ENCODE data around the gene HVCN1.

The HVCN1 gene

GRCh38 chr12:110689281-110690126 lies 589 bp upstream of the HVCN1 start:
- H2BK120ac ChIP-seq (ENCODE audit: low read depth, low read length): no peak overlapping the region
- no peaks in the 10 kb centered on the region for H3K79me1 ChIP-seq (ENCODE audit: low read length)
- peak overlapping the region; percentile 100 for H3K56ac ChIP-seq (ENCODE audit: low read length)
- no peak overlapping the region for H3K23ac ChIP-seq (ENCODE audit: low read length)
- DNase-seq: peak; percentile 87
- H4K5ac ChIP-seq (ENCODE audit: low read length): no peak overlapping the region
- no CpG with 5 or more reads among the region's 38 CpGs for WGBS (ENCODE audit: extremely low coverage, insufficient coverage, low lambda C conversion rate)
- no peak overlapping the region for H4K8ac ChIP-seq (ENCODE audit: low read depth, low read length)
- no peaks in the 10 kb centered on the region for H3K79me2 ChIP-seq (ENCODE audit: control insufficient read depth, insufficient read depth, low read length)
- H3K4ac ChIP-seq (ENCODE audit: low read depth, low read length): peak overlapping the region; percentile 26
- peak overlapping the region; percentile 86 for H3K27ac ChIP-seq (ENCODE audit: low read depth, low read length)
- no peak overlapping the region for H2AK5ac ChIP-seq (ENCODE audit: low read length)
- peaks cover 6% of the 10 kb centered on the region for H3K4me1 ChIP-seq (ENCODE audit: control insufficient read depth, low read depth, low read length)
- no peak overlapping the region for H2BK15ac ChIP-seq (replicated peaks; ENCODE audit: low read depth)
- H3K4me2 ChIP-seq (ENCODE audit: low read length): peak overlapping the region; percentile 96
- H3K27me3 ChIP-seq (ENCODE audit: insufficient read depth, low read length, poor library complexity): no peaks in the 10 kb centered on the region
- H2BK5ac ChIP-seq (ENCODE audit: low read length): peak overlapping the region; percentile 99
- H3K18ac ChIP-seq (ENCODE audit: low read length): peak overlapping the region; percentile 44
- H3K4me3 ChIP-seq (ENCODE audit: low read length): peak overlapping the region; percentile 40
- H3K36me3 ChIP-seq (ENCODE audit: control insufficient read depth, insufficient read depth, low read length): no peaks in the 10 kb centered on the region
- peak overlapping the region; percentile 95 for H3K9ac ChIP-seq (ENCODE audit: low read length)

DNA sequence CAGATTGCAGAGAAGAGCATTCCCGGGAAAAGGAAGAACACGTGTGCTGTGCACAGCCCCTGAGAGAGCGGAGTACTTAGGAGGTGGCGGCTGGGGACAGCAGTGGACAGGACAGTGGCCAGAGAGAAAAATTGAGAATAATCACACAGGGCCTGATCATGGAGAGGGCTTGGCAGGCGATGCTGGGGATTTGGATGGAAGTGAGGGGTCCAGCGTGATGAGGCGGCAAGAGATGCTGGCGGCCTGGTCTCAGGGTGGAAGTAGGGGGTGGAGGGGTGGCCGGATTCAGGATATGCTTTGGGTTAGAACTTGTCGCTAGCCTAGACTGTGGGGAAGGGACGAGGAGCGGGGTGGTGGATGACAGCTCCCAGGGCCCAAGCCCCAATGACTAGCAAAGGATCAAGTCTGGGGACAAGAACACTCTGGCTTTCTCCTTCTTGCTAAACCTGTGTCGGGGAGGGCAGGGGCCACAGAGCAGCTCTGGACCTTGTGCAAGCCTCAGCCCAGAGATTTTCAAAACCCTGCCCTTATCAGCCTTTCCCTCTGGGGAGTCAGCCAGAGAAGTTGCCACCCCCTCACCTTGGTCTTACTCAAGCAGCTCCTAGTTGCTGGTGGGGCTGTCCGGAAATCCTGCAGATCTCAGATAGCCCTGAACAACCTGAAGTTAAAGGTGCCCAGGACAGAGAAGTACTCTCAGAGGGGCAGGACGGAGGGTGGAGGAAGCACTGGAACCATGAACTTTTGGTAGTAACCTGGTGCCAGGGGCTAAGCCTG lies 1.3 kb downstream of the HVCN1 start:
- H3K27ac ChIP-seq (ENCODE audit: low read depth, low read length): no peak overlapping the region
- H3K56ac ChIP-seq (ENCODE audit: low read length): peak overlapping the region; percentile 78
- H4K5ac ChIP-seq (ENCODE audit: low read length): no peak overlapping the region
- H3K23ac ChIP-seq (ENCODE audit: low read length): no peak overlapping the region
- no peak for DNase-seq
- no peak overlapping the region for H4K8ac ChIP-seq (ENCODE audit: low read depth, low read length)
- no peak overlapping the region for H2BK15ac ChIP-seq (replicated peaks; ENCODE audit: low read depth)
- H3K79me1 ChIP-seq (ENCODE audit: low read length): no peaks in the 10 kb centered on the region
- H3K27me3 ChIP-seq (ENCODE audit: insufficient read depth, low read length, poor library complexity): no peaks in the 10 kb centered on the region
- H3K36me3 ChIP-seq (ENCODE audit: control insufficient read depth, insufficient read depth, low read length): no peaks in the 10 kb centered on the region
- H2BK120ac ChIP-seq (ENCODE audit: low read depth, low read length): no peak overlapping the region
- no CpG with 5 or more reads among the region's 15 CpGs for WGBS (ENCODE audit: extremely low coverage, insufficient coverage, low lambda C conversion rate)
- H3K9ac ChIP-seq (ENCODE audit: low read length): no peak overlapping the region
- H2AK5ac ChIP-seq (ENCODE audit: low read length): no peak overlapping the region
- H3K4me1 ChIP-seq (ENCODE audit: control insufficient read depth, low read depth, low read length): peaks cover 6% of the 10 kb centered on the region
- no peak overlapping the region for H3K4ac ChIP-seq (ENCODE audit: low read depth, low read length)
- no peak overlapping the region for H3K4me3 ChIP-seq (ENCODE audit: low read length)
- no peaks in the 10 kb centered on the region for H3K79me2 ChIP-seq (ENCODE audit: control insufficient read depth, insufficient read depth, low read length)
- H3K4me2 ChIP-seq (ENCODE audit: low read length): no peak overlapping the region
- no peak overlapping the region for H2BK5ac ChIP-seq (ENCODE audit: low read length)
- H3K18ac ChIP-seq (ENCODE audit: low read length): no peak overlapping the region

GRCh38 chr12:110686294-110686903 lies 2.5 kb downstream of the HVCN1 start:
- H3K27me3 ChIP-seq (ENCODE audit: insufficient read depth, low read length, poor library complexity): no peaks in the 10 kb centered on the region
- H3K4me3 ChIP-seq (ENCODE audit: low read length): no peak overlapping the region

GRCh38 chr12:110684312-110684836 lies 4.5 kb downstream of the HVCN1 start:
- H3K18ac ChIP-seq (ENCODE audit: low read length): no peak overlapping the region
- H3K4me3 ChIP-seq (ENCODE audit: low read length): no peak overlapping the region
- H3K79me2 ChIP-seq (ENCODE audit: control insufficient read depth, insufficient read depth, low read length): no peaks in the 10 kb centered on the region
- H4K5ac ChIP-seq (ENCODE audit: low read length): no peak overlapping the region
- no peak overlapping the region for H3K9ac ChIP-seq (ENCODE audit: low read length)
- H3K23ac ChIP-seq (ENCODE audit: low read length): no peak overlapping the region
- H3K4me1 ChIP-seq (ENCODE audit: control insufficient read depth, low read depth, low read length): peaks cover 2% of the 10 kb centered on the region
- H3K36me3 ChIP-seq (ENCODE audit: control insufficient read depth, insufficient read depth, low read length): no peaks in the 10 kb centered on the region
- no peak overlapping the region for H4K8ac ChIP-seq (ENCODE audit: low read depth, low read length)
- H3K27me3 ChIP-seq (ENCODE audit: insufficient read depth, low read length, poor library complexity): no peaks in the 10 kb centered on the region
- H2BK15ac ChIP-seq (replicated peaks; ENCODE audit: low read depth): no peak overlapping the region
- no peak overlapping the region for H3K4me2 ChIP-seq (ENCODE audit: low read length)
- no peak overlapping the region for H2AK5ac ChIP-seq (ENCODE audit: low read length)
- no peak overlapping the region for H2BK120ac ChIP-seq (ENCODE audit: low read depth, low read length)
- WGBS (ENCODE audit: extremely low coverage, insufficient coverage, low lambda C conversion rate): no CpG with 5 or more reads among the region's 7 CpGs
- no peaks in the 10 kb centered on the region for H3K79me1 ChIP-seq (ENCODE audit: low read length)
- H2BK5ac ChIP-seq (ENCODE audit: low read length): no peak overlapping the region
- no peak overlapping the region for H3K4ac ChIP-seq (ENCODE audit: low read depth, low read length)
- H3K56ac ChIP-seq (ENCODE audit: low read length): no peak overlapping the region
- H3K27ac ChIP-seq (ENCODE audit: low read depth, low read length): no peak overlapping the region
- no peak for DNase-seq

More at GRCh38 chr12:110686294-110686903, 2.5 kb downstream of the HVCN1 start:
- no peak overlapping the region for H2BK120ac ChIP-seq (ENCODE audit: low read depth, low read length)
- H4K5ac ChIP-seq (ENCODE audit: low read length): no peak overlapping the region
- no CpG with 5 or more reads among the region's 3 CpGs for WGBS (ENCODE audit: extremely low coverage, insufficient coverage, low lambda C conversion rate)
- no peaks in the 10 kb centered on the region for H3K79me2 ChIP-seq (ENCODE audit: control insufficient read depth, insufficient read depth, low read length)
- no peak for DNase-seq
- H3K4me2 ChIP-seq (ENCODE audit: low read length): no peak overlapping the region
- H2BK5ac ChIP-seq (ENCODE audit: low read length): no peak overlapping the region
- H3K18ac ChIP-seq (ENCODE audit: low read length): no peak overlapping the region
- no peak overlapping the region for H4K8ac ChIP-seq (ENCODE audit: low read depth, low read length)
- no peaks in the 10 kb centered on the region for H3K36me3 ChIP-seq (ENCODE audit: control insufficient read depth, insufficient read depth, low read length)
- H3K27ac ChIP-seq (ENCODE audit: low read depth, low read length): no peak overlapping the region
- H3K4me1 ChIP-seq (ENCODE audit: control insufficient read depth, low read depth, low read length): peaks cover 6% of the 10 kb centered on the region
- H3K23ac ChIP-seq (ENCODE audit: low read length): no peak overlapping the region
- no peak overlapping the region for H2BK15ac ChIP-seq (replicated peaks; ENCODE audit: low read depth)
- H3K9ac ChIP-seq (ENCODE audit: low read length): no peak overlapping the region
- H3K4ac ChIP-seq (ENCODE audit: low read depth, low read length): no peak overlapping the region
- no peak overlapping the region for H2AK5ac ChIP-seq (ENCODE audit: low read length)
- no peaks in the 10 kb centered on the region for H3K79me1 ChIP-seq (ENCODE audit: low read length)
- H3K56ac ChIP-seq (ENCODE audit: low read length): no peak overlapping the region

DNA sequence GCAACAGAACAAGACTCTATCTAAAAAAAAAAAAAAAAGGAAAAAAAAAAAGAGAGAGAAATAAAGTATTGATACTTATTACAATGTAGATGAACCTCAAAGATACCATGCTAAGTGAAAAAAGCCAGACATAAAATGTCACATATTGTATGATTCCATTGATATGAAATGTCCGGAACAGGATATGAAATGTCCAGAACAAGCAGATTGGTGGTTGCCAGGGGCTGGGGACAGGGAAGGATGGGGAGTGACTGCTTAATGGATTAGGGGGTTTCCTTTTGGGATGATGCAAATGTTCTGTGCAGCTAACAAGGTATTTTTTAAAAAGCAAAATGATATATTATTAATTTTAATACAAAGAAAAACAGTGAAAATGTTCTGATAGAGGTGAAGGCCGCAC lies 5.0 kb downstream of the HVCN1 start:
- WGBS (ENCODE audit: extremely low coverage, insufficient coverage, low lambda C conversion rate): no CpG with 5 or more reads among the region's 2 CpGs
- no peak overlapping the region for H3K56ac ChIP-seq (ENCODE audit: low read length)
- no peaks in the 10 kb centered on the region for H3K36me3 ChIP-seq (ENCODE audit: control insufficient read depth, insufficient read depth, low read length)
- no peaks in the 10 kb centered on the region for H3K79me2 ChIP-seq (ENCODE audit: control insufficient read depth, insufficient read depth, low read length)
- no peak overlapping the region for H3K9ac ChIP-seq (ENCODE audit: low read length)
- no peak overlapping the region for H4K5ac ChIP-seq (ENCODE audit: low read length)
- no peak overlapping the region for H2BK15ac ChIP-seq (replicated peaks; ENCODE audit: low read depth)
- H2AK5ac ChIP-seq (ENCODE audit: low read length): no peak overlapping the region
- H3K23ac ChIP-seq (ENCODE audit: low read length): no peak overlapping the region
- H3K4me3 ChIP-seq (ENCODE audit: low read length): no peak overlapping the region
- H2BK5ac ChIP-seq (ENCODE audit: low read length): no peak overlapping the region
- no peak overlapping the region for H3K4me2 ChIP-seq (ENCODE audit: low read length)
- H3K79me1 ChIP-seq (ENCODE audit: low read length): no peaks in the 10 kb centered on the region
- no peak for DNase-seq
- no peak overlapping the region for H2BK120ac ChIP-seq (ENCODE audit: low read depth, low read length)
- H3K4ac ChIP-seq (ENCODE audit: low read depth, low read length): no peak overlapping the region
- H3K27me3 ChIP-seq (ENCODE audit: insufficient read depth, low read length, poor library complexity): no peaks in the 10 kb centered on the region
- no peak overlapping the region for H4K8ac ChIP-seq (ENCODE audit: low read depth, low read length)
- H3K18ac ChIP-seq (ENCODE audit: low read length): no peak overlapping the region
- peaks cover 2% of the 10 kb centered on the region for H3K4me1 ChIP-seq (ENCODE audit: control insufficient read depth, low read depth, low read length)
- H3K27ac ChIP-seq (ENCODE audit: low read depth, low read length): no peak overlapping the region

All from mesendoderm (in vitro differentiated cells).